Endometrial microvascular endothelial cells (primary cell): ENCODE results near the gene PPFIBP1. TPM values are rescaled to one million over a fixed set of nuclear protein-coding genes. Genes with fewer than 3 reads are reported as not detected.

Source experiments
- in situ Hi-C: cut with HindIII; loops from 2 replicates; pipeline ENCODE4 v1.10.0; 2017; ENCODE audit warnings: low sequenced_read_pairs, low pct_unique_long_range_greater_than_20kb; ENCODE audit errors: inconsistent ontology term
- total RNA-seq: library from RNA; depleted of rRNA; stranded (reverse); fragments of >200 nt; gene quantifications from one replicate; pipeline ENCODE4 v1.2.3, GENCODE V29; 2015; ENCODE audit errors: inconsistent ontology term

PPFIBP1 gene
- total RNA-seq, 1 donor from 2014 or later, result 111 TPM

GRCh38 chr12:27554421-27555186 is 30.6 kb downstream of the PPFIBP1 start:
- in situ Hi-C loops, result no loop called here

- in situ Hi-C loops, result no loop called here
Measured at GRCh38 chr12:27555361-27555760, 31.4 kb downstream of the PPFIBP1 start.

GRCh38 chr12:27555925-27556778 is 32.1 kb downstream of the PPFIBP1 start:
- in situ Hi-C loops, result no loop called here

DNA sequence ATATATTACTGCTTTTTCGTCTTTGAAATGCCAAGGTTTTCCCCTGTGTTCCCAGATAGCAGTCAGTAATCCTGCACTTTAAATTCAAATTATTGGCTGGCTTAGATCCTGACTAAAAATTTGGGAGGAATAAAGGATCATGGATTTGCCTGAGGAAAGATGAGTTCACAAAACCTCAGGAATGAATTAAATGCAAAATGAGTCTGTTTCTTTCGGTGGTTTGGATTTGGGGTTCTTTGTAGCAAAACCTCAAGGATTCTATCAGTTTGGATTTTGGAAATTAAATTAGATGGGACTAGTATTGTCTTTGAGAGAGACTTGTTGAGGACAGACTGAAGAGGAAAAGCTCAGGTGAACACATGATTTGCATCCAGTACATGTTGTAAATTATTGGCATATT is 36.1 kb downstream of the PPFIBP1 start:
- in situ Hi-C loops, result no loop called here

DNA sequence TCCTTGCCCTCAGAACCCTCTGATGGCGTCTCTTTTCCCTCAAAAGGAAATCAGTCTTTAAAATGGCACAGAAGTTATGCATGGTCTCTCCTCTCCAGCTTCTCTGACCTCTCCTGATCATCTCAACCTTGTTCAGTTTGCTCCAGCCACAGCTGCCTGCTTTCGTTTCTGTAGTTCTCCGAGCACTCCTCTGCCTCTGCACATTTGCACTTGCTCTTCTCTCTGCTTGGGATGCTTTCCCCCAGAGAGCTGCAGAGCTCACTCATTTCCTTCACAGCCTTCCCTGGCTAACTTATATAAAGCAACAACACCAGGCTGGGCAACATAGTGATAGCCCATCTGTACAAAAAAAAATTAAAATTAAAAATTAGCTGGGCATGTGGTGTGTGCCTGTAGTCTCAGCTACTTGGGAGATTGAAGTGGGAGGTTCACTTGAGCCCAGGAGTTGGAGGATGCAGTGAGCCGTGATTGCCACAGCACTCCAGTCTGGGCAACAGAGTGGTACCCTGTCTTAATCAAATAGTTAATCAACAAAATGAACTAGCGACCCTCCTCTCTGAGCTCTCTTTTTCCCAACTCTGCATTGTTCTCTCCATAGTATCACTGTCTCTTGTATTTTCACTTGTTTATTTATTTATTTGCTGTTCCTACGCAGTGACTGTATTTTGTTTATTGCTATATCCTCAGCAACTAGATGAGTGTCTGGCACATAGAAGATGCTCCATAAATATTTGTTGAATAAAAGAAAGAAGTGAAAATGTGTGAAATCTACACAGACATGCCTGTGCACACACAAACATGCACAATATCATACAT is 37.7 kb downstream of the PPFIBP1 start:
- in situ Hi-C loops, result no loop called here

GRCh38 chr12:27564612-27565213 is 40.7 kb downstream of the PPFIBP1 start:
- in situ Hi-C loops, result no loop called here

- in situ Hi-C loops, result no loop called here
Measured at GRCh38 chr12:27566159-27566558, 42.2 kb downstream of the PPFIBP1 start.

DNA sequence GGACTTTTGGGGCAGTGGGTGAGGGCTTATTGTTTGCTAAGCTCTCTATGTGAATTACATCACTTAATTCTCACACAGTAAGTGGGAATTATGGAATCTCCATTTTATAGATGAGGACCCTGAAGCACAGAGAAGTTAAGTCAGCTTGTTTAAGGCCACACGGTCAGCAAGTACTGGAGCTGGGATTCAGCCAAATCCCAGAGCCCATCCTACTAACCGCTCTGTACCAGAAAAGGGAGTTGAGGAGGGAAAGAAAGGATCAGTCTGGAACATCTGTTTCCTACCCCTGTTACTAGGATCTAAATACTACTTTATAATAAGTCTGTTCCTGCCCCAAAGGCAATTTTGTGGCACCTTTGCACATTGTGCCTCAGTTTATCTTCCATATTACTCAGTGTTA is 42.6 kb downstream of the PPFIBP1 start:
- in situ Hi-C loops, result no loop called here

DNA sequence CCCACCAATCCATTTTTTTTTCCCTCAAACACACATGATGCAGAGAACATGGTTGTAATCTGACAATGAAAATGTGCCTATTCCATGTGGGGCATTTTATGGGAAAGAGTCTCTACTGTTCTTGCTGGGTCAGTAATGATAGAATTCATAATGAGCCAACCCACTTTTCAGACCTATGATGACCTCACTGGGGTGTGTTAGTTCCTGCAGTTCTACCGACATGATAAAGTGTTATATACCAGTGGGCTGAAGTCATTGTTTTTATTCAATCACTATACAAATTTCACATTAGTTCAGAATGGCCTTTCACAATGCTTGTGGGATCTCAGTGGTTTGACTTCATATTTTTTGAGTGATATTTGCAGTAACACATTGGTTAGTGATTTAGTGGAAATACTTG is 47.5 kb downstream of the PPFIBP1 start:
- in situ Hi-C loops, result no loop called here

DNA sequence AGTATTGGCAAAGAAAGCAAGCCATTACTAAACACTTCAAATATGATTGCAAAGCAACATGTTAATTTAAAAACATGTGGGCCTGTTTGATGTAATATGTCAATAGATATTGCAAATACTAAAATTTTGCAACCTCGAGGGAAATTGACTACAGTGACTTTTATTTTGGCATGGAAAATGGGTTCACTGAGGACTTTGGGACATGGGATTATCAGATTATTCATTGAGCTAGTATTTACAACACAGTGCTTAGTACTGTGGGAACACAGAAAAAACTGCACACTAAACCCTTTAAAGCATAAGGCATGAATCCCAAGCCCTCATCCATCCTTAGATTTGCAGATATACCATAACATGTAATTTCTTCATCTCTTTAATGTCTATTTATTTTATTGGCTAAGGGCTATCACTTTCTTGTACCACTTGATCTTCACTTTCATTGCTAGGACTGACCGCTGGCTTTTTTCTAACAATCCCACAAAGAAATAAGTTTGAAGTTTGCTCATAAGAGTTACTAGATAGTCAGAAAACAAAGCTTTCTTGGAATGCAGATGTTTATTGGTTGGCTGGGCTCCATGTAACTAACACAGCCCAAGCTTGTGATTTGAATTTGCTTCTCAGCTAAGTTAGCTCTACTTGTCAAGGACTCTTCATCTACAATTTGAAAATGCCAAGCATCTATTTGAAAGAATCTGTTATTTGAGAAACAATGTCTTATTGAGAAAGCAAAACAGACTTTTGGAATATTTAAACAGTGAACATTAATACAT is 48.7 kb downstream of the PPFIBP1 start:
- in situ Hi-C loops, result no loop called here

- in situ Hi-C loops, result no loop called here
Measured at GRCh38 chr12:27573972-27574371, 50.0 kb downstream of the PPFIBP1 start.

GRCh38 chr12:27575090-27575761 is 51.2 kb downstream of the PPFIBP1 start:
- in situ Hi-C loops, result no loop called here

DNA sequence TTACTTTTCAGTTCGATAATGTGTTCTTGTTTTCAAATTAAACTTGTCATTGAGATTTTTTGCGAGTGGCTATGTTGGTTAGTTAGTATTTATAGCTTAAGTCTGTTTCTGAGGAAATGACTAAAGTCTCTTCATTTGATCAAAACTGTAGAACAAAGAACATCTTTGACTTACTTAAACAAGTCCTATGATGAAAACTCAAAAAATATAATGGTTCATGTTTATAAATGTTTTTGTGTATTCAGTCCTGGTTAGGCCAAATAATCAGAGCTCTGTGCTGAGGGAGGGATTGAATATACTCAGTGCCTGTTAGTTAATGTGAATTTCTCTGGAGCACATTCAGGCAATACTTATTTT is 51.7 kb downstream of the PPFIBP1 start:
- in situ Hi-C loops, result no loop called here

DNA sequence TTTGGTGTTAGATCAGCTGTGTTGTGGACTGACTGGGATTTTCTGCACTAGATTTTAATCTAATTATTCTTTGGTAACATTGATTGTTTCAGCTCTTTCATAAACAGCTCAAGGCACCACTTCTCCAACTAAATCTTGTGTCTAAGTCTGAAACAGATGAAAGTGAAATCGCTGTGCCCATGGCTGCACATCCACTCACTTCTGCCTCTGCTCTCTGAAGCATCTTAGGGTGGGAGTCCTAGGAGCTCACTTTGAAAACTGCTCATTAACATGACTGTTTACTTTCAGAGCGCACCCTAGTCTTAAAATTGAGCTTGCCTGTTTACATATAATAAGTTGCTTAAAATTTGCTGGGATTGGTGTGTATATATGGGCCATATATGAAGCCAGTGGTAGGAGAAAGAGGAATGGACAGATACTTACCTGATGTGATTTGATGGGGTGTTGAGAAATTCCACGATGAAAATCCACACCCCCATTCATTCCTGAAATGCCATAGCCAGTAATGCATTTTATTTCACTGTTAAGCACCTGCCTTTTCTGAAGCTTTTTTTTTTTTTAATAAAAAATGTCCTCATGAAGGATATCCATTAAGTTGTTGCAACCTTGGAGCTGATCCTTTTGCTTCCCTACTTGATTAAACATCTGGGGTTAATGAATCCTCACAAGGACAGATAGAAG is 52.8 kb downstream of the PPFIBP1 start:
- in situ Hi-C loops, result no loop called here

DNA sequence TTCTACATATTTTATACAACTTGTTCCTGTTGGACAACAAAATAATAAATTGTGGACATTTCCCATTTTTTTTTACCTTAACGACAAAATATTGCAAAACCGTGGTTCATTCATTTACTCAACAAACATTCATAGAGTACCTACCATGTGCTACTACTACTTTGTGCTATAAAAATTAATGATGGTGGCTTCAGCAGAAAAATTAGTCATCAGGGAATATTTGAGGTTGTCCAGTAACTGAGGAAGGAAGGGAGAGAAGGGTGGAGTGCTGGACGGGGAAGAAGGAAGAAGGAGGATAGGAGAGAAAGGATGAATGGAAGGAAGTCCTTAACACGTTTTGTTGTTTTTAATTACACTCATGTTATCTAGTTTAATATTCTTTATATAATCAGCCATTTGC is 53.7 kb downstream of the PPFIBP1 start:
- in situ Hi-C loops, result no loop called here

GRCh38 chr12:27578689-27579372 is 54.8 kb downstream of the PPFIBP1 start:
- in situ Hi-C loops, result no loop called here
